G401 (cell line): ENCODE data around the gene ATP8B3. TPM values are rescaled to one million over a fixed set of nuclear protein-coding genes. Genes with fewer than 3 reads are reported as not detected.

Experiments
- DNase-seq: peaks from one replicate; pipeline ENCODE4 v3.0.0-alpha.2; 2015; ENCODE audit warnings: low spot score
- in situ Hi-C: cut with HindIII; loops from 2 replicates; pipeline ENCODE4 v1.10.0; 2016; ENCODE audit warnings: low sequenced_read_pairs, mixed read lengths
- total RNA-seq: library from RNA; depleted of rRNA; stranded (reverse); fragments of >200 nt; shearing (Covaris generic); gene quantifications from 2 replicates; pipeline ENCODE4 v1.2.3, GENCODE V29; 2014; rRNA removed

Gene ATP8B3, protein sequence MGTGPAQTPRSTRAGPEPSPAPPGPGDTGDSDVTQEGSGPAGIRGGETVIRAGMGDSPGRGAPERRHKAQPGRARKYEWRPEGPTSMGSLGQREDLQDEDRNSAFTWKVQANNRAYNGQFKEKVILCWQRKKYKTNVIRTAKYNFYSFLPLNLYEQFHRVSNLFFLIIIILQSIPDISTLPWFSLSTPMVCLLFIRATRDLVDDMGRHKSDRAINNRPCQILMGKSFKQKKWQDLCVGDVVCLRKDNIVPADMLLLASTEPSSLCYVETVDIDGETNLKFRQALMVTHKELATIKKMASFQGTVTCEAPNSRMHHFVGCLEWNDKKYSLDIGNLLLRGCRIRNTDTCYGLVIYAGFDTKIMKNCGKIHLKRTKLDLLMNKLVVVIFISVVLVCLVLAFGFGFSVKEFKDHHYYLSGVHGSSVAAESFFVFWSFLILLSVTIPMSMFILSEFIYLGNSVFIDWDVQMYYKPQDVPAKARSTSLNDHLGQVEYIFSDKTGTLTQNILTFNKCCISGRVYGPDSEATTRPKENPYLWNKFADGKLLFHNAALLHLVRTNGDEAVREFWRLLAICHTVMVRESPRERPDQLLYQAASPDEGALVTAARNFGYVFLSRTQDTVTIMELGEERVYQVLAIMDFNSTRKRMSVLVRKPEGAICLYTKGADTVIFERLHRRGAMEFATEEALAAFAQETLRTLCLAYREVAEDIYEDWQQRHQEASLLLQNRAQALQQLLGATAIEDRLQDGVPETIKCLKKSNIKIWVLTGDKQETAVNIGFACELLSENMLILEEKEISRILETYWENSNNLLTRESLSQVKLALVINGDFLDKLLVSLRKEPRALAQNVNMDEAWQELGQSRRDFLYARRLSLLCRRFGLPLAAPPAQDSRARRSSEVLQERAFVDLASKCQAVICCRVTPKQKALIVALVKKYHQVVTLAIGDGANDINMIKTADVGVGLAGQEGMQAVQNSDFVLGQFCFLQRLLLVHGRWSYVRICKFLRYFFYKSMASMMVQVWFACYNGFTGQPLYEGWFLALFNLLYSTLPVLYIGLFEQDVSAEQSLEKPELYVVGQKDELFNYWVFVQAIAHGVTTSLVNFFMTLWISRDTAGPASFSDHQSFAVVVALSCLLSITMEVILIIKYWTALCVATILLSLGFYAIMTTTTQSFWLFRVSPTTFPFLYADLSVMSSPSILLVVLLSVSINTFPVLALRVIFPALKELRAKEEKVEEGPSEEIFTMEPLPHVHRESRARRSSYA (N-terminal part only)
- 2.5 and 5.5 TPM in 2 replicates for total RNA-seq

- in situ Hi-C loops = no loop called here
- no peak for DNase-seq
These were observed at the start of gene ATP8B3 for GRCh38 chr19:1811942-1812425. TSS of gene ATP8B3 (minus strand) at chr19:1812276. CDS start at chr19:1811736, 540 bp downstream.

GRCh38 chr19:1861599-1862031, 49.5 kb upstream of the ATP8B3 start:
- peak; percentile 34 for DNase-seq
- in situ Hi-C loops = no loop called here

- in situ Hi-C loops = no loop called here
These were observed 48.9 kb upstream of the ATP8B3 start for GRCh38 chr19:1860821-1861598.

DNA sequence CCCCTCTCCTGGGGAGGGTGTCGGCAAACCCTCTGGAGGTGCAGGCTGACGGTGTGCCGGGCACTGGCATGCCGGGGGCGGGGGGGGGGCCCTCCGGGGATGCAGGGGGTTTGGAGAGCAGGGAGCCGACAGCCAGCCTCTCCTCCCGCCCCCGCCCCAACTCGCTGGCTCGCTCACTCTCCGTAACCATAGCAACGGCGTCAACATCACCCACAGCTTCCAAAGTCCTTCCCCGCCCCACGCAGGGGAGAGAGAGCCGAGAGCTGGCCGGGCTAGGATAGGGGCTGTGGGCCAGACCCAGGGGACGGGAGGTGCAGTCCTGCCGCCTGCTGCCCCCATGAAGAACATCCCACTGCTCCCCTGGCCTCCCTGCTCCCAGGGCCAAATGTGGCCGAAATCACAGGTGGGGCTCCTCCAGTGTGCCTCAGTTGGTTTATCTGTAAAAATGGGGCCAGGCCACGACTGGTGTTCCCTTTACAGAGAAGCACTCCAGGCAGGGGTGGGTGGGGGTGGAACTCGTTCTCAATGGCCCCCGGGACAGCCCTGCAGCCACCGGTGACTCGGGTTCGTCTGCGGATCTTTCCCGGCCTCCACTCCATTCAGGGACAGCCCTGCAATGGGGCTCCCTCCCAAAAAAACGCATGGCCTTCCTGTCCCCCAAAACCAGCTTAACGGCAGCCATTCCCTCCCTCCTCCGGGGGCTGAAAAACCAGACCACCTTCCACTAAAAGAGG, 48.1 kb upstream of the ATP8B3 start:
- DNase-seq = peak; percentile 63
- in situ Hi-C loops = no loop called here

More at GRCh38 chr19:1860821-1861598, 48.9 kb upstream of the ATP8B3 start:
- peak; percentile 27 for DNase-seq

DNA sequence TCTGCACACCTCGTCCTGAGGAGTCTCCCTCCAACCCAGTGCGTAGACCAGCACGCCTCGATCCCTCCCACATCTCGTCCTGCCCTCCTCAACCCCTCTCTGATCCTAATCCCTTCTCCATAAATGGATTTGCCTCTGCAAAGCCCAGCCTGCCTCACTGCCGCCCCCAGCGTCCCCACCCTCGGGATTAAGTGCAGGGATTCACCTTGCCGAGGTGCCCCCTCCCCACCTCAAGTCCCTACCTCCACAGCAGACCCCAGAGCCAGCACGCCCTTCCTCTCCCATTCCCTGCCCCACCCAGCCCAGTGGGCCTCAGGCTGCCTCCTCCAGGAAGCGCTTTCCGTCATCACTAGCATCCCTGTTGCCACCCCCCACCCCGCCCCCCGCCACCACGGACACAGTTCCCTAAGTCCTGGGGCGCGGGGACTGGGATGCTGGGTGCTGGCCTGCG, 47.3 kb upstream of the ATP8B3 start:
- no peak for DNase-seq
- in situ Hi-C loops = no loop called here

DNA sequence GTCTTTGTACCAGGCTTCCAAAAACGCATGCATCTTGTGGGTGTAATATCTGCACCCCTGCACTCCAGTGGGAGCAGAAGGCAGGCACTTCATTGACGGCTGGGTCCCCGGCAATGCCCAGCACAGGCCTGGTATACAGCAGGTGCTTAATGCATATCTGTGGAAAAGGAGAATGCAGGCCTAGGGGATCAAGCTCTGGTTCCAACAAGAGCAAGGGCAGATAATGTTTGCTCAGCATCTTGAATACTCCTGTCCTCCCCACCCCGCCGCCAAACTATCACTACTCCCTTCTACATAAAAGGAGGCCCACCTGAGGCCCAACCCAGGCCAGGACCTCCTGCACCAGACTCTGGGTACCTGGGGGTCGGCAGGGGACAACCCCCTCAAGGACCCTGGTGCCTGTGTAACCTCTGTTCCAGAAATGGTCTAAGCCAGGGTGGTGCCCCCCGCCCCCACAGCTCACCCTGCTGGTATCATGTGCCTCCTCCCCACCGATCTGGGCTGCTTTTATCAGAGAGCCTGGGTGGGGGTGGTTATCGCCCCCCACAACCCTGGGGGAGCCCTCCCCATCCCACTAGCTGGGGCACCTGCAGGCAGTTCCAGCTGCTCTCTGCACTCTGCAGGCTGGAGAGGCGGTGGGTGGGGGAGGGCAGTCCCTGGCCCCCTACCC, 46.5 kb upstream of the ATP8B3 start:
- in situ Hi-C loops = no loop called here
- DNase-seq = no peak

GRCh38 chr19:1857648-1858326, 45.7 kb upstream of the ATP8B3 start:
- in situ Hi-C loops = no loop called here
- no peak for DNase-seq

DNA sequence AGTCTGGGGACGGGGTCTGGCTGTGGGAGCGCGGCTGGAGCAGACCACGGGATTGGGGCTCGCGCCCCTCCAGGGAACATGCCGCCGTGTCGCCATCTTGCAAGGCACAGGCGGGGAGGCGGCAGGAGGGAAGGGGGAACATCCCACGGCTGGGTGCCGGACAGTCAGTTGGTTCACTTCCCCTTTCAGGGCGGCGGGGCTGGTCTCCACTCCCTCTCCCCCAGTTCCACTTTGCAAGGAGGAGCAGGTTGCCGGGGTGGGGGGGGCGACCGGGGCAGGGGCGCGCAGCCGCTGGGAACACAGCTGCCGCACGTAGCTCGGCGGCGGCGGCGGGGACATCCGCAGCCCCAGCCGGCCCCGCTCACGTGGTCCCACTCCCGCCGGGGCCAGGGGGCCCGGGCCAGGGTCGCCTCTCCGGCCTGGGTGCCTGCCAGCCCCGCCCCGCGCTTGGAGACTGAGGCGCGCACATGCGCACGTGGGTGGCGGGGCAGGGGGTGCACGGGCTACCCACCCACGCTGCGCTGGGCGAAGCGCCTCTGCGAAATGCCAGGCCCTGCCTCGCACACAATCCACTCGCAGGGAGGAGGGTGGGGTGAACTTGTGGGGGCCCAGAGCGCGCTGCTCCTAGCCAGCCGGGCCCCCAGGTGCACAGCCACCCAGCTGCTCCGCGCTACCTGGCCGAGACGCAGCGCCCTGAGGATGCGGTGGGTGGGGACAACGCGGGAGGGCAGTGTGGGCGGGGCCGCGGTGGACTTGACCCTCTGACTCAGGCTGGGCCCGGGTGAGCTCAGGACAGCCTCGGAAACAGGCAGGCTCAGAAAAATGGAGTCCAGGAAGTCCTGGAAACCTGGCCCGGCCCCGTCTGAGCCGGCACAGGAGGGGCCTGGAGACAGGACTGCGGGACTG, 44.9 kb upstream of the ATP8B3 start:
- DNase-seq = peak; percentile 60
- in situ Hi-C loops = no loop called here

DNA sequence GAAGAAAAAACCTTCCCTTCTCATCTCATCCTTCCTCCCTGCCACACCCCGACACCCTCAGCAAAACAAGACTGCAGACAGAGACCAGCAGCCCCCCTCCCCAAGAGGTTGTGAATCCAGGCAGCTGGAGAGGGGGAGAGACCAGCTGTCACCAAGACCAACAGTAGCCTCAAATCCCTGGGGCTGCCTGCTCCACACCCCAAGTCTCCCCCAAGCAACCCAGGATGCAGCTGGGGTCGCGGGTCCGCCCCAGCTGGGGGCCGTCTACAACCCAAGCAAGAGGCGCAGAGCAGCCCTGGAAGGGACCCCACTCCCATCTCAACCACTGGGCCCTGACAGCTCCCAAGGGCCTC, 44.2 kb upstream of the ATP8B3 start:
- DNase-seq = no peak
- in situ Hi-C loops = no loop called here

- in situ Hi-C loops = no loop called here
- peak; percentile 19 for DNase-seq
These were observed 43.8 kb upstream of the ATP8B3 start for GRCh38 chr19:1855828-1856255.

- in situ Hi-C loops = no loop called here
- DNase-seq = peak; percentile 70
These were observed 43.2 kb upstream of the ATP8B3 start for GRCh38 chr19:1855040-1855827.

- in situ Hi-C loops = no loop called here
- DNase-seq = peak; percentile 26
These were observed 42.5 kb upstream of the ATP8B3 start for GRCh38 chr19:1854542-1855039.

GRCh38 chr19:1854039-1854541, 42.0 kb upstream of the ATP8B3 start:
- in situ Hi-C loops = no loop called here
- DNase-seq = no peak

DNA sequence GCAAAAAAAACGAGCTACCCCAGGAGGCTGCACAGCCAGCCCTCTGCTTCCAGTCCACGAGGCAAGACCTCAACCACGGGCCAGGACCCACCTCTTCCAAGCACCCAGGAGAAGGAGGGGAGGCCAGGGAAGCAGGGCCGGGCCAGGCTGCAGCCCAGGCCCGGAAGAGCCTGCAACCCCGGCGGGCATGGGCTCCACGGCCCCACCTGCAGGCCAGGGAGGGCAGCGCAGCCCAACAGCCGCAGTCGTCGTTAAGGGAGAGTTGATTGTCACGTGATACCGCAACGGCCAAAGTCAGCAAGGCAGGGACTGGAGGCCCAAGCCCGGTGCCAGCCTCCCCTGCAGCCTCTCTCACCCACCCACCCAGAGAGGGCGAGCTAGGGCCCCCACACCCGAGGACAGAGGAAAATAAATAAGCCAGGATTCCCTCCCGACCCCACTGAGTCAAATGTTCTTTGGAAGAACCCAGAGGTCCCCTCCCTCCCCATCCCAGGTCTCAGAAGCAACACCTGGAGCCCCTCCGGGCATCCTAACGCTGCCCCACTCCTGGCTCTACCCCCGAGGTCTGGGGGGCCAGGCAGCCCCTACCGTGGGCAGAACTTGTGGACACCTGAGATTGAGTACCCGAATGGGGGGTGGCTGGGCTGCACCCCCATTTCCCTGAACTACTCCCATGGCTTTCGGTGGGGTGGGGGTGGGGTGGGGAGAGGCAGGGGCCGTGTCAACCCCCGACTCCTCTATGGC, 41.4 kb upstream of the ATP8B3 start:
- peak; percentile 55 for DNase-seq
- in situ Hi-C loops = no loop called here
